Activated gamma-delta T cell treated with anti-CD3 and anti-CD28 coated beads, Interleukin-2, amount 50 U/mL, for 16 hours (primary cell): ENCODE measurements around the gene HIP1.
"Not testable (repeated sequence)": the region's sequence is repeated elsewhere in the genome, so short reads cannot be mapped to it uniquely, and the experiment has no call there.

Experiments
- DNase-seq: peaks from one replicate; pipeline ENCODE4 v3.0.0-alpha.2; 2020; ENCODE audit warnings: low read depth

HIP1 gene

DNA sequence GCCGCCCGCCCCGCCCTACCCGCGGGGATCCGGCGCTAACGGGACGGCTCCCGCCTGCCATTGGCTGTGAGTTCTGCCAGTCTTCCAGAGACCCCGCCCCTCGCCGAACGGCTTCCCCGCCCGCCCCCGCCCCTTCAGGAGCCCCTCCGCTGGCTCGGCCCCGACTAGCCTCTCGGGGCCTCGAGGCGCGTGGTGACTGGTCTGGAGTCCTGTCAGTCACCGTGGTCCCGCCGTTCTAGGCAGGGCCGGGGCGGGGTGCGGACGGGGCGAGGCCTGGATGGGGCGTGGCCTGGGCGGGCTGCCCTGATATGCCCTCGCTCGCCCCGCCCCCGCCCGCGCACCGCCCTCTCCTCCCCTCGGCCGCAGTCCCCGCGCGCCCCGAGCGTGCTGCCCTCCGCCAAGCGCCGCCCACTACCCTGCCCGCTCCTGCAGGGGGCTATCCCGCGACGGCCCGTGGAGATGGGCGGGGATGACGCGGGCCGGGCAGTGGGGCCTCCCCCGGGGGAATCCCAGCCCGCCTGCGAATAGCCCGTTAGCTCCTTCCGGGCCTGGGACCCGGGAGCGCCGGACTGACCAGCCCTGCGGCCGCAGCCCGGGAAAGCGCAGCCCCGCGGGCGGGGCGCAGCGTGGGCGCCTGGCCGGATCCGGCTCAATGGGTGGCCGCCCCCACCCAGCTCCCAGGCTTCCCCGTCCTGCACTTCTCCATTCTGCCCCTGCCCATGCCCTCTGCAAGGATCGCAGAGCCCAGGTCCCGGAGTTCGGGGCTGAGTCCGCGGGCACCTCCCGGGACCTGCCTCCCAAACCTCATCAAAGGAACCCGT lies 444 bp upstream of the HIP1 start:
- peak; percentile 99 for DNase-seq

DNA sequence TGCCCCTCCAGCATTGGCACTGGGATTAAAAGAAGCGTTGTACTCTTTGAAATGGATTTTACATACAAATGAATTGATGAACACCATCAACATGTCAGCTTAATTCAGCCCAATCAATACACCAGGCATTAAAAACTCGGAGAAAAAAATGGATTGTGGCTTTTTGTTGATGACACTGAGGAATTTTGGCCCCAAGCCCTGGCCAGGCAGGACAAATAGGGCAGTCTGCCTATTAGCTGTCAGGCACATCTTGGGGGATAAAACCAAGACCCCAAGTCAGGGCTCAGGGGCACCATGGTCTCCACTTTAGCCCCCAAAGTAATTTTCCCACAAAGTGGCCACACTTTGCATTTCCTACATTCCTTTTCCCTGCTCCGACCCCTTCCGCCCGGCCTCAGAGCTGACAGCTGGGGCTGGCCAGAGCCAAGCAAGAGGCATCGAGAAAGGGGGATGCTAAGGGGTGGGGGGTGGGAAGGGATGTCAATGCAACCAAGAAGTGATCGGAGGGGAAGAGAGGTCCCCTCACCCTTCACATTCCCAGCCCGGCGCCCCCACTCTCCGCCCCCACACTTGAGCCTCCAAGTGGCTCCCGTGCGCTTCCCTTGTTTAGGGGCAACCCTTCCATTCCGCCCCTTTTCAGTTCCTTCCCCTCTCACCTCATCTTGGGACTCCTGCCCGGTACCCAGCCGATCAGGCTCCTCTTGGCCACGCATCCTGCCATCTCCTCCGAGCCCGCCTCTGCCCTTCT lies 711 bp downstream of the HIP1 start:
- no peak for DNase-seq

DNA sequence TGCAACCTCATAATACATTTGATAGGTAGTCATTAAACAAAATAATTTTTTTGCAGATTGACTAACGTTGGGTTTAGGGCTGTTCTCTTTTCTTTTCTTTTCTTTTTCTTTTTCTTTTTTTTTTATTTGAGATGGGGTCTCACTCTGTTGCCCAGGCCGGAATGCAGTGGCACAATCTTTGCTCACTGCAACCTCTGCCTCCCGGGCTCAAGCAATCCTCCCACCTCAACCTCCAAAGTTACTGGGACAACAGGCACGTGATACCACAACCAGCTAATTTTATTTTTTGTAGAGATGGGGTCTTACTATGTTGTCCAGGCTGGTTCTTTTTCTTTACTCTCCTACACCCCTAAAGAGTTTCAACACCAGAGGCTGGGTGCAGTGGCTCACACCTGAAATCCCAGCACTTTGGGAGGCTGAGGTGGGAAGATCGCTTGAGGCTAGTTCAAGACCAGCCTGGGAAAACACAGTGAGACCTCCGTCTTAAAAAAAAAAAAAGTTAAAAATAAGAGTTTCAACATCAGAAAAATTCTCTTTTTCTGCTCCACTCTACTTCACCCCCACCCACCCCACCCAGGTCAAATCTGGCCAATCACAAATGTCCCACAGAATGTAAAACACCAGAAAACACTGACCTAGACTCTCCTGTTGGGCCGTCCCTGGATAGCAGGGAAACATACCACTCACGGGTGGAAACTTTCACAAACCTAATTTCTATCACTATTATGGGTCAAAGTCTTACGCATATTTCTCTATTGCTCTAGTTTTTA lies 3.0 kb downstream of the HIP1 start:
- no peak for DNase-seq

DNA sequence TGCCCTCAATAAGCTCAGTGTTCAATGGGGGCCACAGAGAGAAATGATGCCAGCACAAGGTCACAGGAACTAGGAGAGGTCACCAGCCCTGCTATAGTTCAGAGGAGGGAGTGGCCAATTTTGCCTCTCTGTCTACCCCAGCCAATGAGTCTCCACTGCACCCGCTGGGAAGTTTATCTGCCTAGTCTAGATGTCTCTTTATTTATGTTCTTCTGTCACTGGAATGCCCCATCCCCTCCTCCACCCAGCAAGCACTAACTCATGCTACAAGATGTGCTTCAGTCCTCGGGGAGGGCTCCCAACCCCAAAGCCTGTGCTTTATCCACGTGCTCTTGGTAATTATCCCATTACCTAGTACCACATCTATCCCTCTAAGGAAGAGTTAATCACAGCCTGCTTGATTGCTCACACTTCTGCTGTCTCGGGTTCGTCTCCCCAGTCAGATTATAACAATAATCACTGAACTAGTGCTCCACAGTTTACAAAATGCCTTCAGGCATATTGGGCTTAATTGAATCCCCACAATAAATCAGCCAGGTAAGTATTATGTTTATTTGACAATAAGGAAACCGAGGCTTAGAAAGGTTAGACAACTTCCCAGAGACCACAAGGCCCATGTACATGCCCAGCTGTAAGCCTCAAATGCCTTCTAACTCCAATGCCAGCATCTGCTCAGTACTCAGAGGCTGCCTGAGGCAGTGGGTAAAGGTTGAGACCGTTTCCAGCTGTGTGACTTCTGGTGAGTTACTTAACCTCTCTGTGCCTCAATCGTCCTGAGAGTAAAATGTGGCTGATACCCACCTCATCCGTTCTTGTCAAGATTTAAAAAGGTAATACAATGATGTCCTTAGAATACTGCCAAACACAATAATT lies 3.9 kb downstream of the HIP1 start:
- DNase-seq: no peak

DNA sequence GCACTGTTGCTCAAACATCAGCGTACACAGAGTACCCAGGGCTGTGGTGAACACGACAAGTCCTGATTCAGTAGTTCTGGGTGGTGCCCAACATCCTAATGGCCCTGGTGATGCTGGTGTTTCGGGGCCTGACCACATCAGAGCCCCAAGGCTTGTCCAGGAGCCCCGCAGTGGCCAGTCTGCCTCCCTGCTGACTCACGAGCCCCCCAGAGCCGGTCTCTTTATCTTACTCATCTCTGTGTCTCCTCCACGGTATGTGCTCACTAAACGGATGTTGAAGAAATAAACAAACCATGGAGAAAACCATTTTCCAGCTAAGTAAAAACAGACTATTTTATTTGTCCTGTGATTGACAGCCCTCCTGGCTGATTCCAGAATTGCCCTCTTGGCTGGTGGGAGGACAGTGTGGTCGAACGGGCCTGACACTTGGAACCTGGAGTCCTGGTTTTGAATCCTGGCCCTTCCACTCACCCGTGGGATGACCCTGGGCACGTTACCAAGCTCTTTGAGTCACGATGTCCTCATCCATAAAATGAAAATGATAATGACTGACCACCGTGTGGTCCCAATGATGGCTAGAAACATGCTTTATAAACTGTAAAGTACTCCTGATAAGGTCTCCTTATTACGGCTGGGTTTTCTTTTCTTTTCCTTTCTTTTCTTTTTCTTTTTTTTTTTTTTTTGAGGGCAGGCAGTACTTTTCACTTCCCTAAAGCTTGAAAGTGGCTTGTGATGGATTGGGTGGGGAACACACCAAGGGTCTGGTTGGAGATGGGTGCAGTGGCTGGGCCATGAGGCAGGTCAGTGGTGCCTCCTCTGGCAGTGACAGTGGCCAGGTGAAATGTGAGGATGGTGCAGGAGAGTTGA lies 5.7 kb downstream of the HIP1 start:
- DNase-seq: no peak

DNA sequence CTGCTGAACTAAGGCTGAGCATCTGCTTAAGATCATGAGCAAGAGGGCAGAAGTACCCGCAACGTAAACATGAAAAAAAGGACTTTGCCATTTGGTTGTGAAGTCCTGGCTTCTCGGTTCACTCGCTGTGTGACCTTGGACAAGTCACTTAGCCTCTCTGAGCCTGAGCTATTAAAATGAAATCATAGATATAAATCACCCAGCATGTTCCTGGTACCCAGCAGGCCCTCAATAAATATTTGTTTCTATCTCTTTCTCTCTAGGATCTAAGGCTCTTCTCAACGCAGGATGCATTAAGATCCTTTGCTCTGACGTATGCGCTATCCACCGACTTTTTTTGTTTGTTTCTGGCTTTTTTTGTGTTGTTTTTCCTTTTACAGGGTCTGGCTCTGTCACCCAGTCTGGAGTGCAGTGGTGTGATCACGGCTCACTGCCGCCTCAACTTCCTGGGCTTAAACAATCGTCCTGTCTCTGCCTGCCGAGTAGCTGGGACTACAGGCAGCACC lies 6.7 kb downstream of the HIP1 start:
- no peak for DNase-seq

DNA sequence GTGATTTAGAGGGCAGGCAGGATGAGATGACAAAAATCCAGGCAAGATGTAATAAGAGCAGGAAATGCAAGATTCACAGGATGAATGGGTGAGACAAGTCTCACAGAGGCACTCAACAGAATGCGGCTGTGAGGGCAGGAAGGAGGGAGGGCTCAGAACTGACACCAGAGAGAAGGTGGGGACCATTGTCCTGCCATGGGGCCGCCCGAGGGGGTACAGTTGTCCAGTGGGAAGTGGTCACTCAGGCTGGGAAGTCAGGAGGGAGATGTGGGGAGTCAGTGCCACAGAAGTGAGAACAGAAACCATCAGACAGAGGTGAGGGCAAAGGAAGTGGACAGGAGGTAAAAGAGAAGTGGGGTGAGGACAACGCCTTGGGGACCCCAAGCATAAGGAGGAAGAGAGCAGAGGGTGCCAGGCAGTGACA lies 8.9 kb downstream of the HIP1 start:
- DNase-seq: no peak

DNA sequence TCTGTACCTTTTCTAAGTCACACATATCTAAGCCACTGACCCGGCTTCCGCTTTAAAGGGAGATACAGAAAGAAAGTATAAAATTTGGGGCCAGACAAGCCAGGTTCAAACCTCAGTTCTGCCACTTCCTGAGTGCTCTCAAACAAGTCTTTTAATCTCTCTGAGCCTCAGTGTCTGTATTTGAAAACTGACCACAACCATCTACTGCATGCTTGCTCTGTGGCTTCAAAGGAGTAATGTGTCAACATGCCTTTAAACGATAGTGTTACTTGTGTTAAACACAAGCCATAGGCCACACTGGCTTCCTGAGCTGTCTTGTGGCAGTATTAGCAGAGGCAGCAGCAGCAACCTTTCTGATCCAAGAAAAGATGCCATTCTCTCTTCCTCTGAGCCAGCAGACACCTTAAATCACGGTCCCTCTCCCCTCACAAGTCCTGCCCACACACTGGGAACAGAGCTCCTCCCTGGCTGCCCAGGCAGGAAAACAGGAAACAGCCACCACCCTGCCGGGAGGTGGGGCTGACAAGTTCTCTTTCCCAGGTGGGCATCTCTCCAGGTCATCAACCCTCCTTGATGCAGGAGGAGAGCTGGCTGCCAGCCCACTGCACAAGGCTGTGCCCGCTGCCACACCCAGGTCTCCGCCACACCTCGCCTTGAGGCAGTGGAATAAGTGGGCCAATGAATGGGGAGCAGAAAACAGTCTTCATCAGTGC lies 10.7 kb downstream of the HIP1 start:
- DNase-seq: peak; percentile 24

DNA sequence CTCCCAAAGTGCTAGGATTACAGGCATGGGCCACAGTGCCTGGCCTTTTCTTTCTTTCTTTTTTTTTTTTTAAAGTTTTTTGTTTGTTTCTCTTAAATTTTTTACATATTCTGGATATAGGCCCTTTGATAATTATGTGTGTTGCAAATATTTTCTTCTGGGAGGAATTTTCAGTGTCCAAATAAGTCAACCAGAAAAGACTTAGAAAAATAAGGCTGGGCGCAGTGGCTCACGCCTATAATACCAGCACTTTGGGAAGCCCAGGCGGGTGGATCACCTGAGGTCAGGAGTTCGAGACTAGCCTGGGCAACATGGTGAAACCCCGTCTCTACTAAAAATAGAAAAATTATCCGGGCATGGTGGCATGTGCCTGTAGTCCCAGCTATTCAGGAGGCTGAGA lies 11.4 kb downstream of the HIP1 start:
- DNase-seq: not testable (repeated sequence)

DNA sequence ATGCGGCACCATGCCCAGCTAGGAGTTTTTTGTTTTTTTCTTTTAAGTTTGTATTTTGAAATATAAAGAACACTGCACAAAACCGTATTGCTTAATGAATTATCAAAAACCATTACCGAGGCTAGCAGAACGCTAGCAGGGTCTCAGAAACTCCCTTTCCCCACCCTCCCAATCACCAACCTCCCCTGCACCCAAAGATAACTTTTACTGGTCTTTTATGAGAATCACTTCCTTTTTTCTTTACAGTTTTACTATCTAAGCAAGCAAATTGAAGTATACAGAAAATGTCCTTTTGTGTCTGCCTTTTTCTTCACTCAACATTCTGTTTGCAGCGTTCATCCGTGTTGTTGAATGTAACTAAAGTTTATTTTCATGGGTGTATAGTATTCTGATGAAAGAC lies 13.4 kb downstream of the HIP1 start:
- DNase-seq: no peak

DNA sequence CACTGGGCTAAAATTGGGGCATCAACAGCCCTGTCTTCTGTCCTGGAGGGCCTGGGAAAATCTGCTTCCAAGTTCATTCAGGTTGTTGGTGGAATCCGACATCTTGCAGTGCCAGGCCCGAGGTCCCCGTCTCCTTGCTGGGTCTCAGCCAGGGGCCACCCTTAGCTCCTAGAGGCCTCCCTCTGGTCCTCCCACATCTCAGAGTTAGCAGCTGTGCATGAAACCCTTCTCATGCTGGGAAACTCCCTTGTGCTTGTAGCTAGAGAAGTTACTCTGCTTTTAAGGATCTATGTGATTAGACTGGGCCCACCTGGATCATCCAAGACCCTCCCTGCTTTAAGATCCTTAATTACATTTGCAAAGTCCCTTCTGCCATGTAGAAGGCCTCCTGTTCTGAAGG lies 15.3 kb downstream of the HIP1 start:
- DNase-seq: no peak

DNA sequence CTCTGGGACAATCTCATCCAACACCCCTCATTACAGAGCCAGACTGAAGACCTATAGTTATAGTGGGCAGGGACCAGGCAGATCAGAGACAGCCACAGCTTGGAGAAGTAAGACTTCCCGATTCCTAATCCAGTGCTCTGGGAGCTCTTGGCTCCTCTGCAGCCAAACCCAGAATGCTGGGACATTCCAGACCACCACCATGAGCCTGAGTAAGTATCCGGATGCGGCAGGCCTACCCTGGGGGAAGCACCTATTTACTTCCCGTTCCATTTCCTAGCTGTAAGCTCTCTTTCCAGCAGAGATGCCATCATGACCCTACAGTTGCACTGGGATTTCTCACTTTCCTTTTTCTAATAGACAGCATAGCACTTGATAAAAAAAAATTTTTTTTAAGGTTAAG lies 16.4 kb downstream of the HIP1 start:
- no peak for DNase-seq

DNA sequence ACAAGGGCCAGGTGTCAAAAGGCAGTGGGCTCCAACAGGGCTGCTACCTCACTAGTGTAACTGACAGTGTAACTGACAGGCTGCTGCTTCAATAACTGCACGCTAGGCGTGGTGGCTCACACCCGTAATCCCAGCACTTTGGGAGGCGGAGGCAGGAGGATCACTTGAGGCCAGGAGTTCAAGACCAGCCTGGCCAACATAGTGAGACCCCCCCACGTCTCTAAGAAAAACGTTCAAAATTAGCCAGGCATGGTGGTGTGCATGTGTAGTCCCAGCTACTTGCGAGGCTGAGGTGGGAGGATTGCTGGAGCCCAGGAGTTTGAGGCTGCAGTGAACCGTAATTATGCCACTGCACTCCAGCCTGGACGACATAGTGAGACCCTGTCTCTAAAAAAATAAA lies 16.8 kb downstream of the HIP1 start:
- not testable (repeated sequence) for DNase-seq

DNA sequence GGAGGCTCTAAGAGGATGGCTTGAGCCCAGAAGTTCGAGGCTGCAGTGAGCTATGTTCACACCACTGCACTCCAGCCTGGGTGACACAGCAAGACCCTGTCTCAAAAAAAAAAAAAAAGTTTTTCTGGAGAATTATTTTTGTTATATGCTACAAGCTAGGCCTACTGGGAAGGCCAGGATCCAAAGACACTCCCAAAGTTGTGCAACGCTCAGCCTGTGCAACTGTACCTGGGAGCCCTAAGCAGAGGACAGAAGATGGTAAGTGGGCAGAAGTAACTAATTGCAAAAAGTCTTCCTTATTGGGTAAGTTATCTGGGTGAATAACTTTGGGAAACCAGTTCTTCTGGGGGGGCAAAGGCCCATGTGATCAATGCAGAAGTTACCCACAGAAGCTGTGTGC lies 17.3 kb downstream of the HIP1 start:
- DNase-seq: no peak

DNA sequence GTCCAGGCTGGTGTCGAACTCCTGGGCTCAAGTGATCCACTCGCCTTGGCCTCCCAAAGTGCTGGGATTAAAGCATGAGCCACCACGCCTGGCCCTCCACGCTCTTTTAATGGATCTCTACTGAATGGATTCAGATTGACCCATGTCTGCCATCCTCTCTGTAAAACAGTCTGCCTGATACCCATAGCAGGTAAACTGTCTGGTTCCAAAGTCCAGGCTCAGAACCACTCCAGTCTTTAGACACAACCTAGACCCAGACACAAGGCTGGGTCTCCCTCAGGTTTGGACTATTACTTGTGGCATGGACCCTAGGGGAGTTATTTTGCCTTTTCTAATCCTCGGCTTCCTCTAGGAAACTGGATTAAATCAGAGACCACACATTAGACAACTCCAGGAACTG lies 19.1 kb downstream of the HIP1 start:
- DNase-seq: no peak

DNA sequence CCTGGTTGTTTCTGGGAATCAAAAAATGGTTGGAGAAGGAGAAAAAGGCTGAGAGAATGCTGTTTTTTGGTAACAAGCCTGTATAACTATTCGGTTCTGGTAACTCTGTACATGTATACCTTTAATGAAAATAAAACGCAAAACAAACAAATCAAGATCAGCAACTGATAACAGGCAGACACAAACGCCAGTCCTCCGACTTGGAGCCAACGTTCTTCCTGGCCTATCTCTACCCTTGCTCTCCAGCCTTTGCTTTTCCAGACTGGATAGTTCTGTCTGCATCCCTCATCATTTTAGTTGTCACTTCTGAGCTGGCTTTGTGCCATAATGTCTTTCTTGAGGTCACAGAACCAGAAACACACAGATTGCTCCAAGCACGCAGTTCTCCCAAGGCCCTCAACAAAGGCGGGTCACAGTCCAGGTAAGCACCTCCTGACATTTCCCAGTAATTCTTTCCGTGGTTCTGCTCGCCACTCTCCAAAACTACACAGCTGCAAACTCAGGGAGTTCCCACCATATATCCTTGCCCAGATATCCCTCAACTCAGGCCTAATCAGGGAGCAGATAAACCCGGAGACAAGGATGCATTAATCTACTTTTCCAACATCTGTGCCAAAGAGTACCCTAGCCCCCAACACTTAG lies 20.2 kb downstream of the HIP1 start:
- DNase-seq: no peak

DNA sequence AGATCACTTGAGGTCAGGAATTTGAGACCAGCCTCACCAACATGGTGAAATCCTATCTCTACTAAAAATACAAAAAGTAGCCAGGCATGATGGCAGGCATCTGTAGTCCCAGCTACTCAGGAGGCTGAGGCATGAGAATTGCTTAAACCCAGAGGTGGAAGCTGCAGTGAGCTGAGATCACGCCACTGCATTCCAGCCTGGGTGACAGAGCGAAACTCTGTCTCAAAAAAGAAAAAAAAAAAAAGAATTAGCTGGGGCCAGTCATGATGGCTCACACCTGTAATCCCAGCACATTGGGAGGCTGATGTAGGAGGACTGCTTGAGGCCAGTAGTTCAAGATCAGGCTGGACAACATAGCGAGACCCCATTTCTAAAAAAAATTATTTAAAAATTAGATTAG lies 21.0 kb downstream of the HIP1 start:
- DNase-seq: not testable (repeated sequence)

DNA sequence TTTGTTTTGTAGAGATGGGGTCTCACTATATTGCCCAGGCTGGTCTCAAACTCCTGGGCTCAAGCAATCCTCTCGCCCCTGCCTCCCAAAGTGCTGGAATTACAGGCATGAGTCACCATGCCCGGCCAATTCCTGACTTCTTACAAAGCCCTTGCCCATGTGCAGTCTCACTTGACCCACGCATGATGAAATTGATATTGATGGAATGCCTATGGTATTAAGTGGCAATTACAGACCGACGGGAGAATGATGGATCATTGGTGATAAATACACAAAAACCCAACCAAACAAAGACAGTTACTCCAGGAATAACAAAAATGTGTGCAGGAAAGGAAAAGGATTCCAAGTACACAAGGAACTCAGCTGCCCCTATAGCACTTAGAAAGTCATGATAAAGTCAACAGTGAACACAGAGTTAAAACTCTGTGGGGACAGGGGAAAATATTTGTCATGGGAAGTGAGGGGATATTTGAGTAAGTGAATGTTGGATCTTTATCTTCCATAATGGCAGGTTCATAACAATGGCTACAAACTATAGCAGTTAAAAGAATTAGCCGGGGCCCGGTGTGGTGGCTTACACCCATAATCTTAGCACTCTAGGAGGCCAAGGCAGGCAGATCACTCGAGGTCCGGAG lies 21.6 kb downstream of the HIP1 start:
- no peak for DNase-seq

DNA sequence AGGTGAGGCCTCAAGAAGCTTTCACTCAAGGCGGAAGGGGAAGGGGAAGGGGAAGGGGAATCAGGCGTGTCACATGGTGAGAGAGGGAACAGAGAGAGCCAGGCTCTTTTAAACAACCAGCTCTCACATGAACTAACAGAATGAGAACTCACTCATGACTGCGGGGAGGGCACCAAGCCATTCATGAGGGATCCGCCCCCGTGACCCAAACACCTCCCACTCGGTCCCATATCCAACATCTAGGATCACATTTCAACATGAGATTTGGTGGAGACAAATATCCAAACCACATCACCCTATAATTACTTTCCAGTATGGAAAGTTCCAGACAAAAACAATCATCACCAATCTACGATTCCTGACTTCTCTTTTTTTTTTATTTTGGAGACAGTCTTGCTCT lies 22.9 kb downstream of the HIP1 start:
- no peak for DNase-seq
